ENCODE results near the gene PPP3CA.
"Not testable (repeated sequence)": the region's sequence is repeated elsewhere in the genome, so short reads cannot be mapped to it uniquely, and the experiment has no call there.

Gene PPP3CA

GRCh38 chr4:101131058-101131457, 216.3 kb downstream of the PPP3CA start:
- not testable (repeated sequence) for DNase-seq

GRCh38 chr4:101128898-101129297, 218.4 kb downstream of the PPP3CA start:
- DNase-seq: not testable (repeated sequence)

- DNase-seq: no peak
Observed at GRCh38 chr4:101128473-101128872, 218.9 kb downstream of the PPP3CA start.

- no peak for DNase-seq
Observed at GRCh38 chr4:101127176-101127790, 220.0 kb downstream of the PPP3CA start.

- no peak for DNase-seq
Observed at GRCh38 chr4:101126059-101126458, 221.3 kb downstream of the PPP3CA start.

- no peak for DNase-seq
Observed at GRCh38 chr4:101125045-101125942, 222.0 kb downstream of the PPP3CA start.

- no peak for DNase-seq
Observed at GRCh38 chr4:101123231-101123630, 224.1 kb downstream of the PPP3CA start.

GRCh38 chr4:101122019-101122418, 225.3 kb downstream of the PPP3CA start:
- DNase-seq: no peak

GRCh38 chr4:101119141-101119540, 228.2 kb downstream of the PPP3CA start:
- no peak for DNase-seq

- DNase-seq: no peak
Observed at GRCh38 chr4:101118617-101119016, 228.7 kb downstream of the PPP3CA start.

- DNase-seq: no peak
Observed at GRCh38 chr4:101115887-101116286, 231.4 kb downstream of the PPP3CA start.

GRCh38 chr4:101114936-101115372, 232.4 kb downstream of the PPP3CA start:
- no peak for DNase-seq

GRCh38 chr4:101104312-101105052, 242.8 kb downstream of the PPP3CA start:
- DNase-seq: no peak

GRCh38 chr4:101103381-101104142, 243.8 kb downstream of the PPP3CA start:
- no peak for DNase-seq

- no peak for DNase-seq
Observed at GRCh38 chr4:101102114-101102742, 245.1 kb downstream of the PPP3CA start.

- no peak for DNase-seq
Observed at GRCh38 chr4:101101072-101101471, 246.3 kb downstream of the PPP3CA start.

- DNase-seq: no peak
Observed at GRCh38 chr4:101098666-101099400, 248.5 kb downstream of the PPP3CA start.

- not testable (repeated sequence) for DNase-seq
Observed at GRCh38 chr4:101092609-101093008, 254.7 kb downstream of the PPP3CA start.

GRCh38 chr4:101089168-101089567, 258.2 kb downstream of the PPP3CA start:
- no peak for DNase-seq

- no peak for DNase-seq
Observed at GRCh38 chr4:101086801-101087586, 260.3 kb downstream of the PPP3CA start.

GRCh38 chr4:101083131-101083530, 264.2 kb downstream of the PPP3CA start:
- DNase-seq: no peak
